Fibroblast of pulmonary artery (primary cell): ENCODE data around the gene TBCCD1.
A peak's percentile ranks its signal among the peaks of the same experiment; 100 is the strongest.

Experiments used
- DNase-seq: peaks from one replicate; pipeline ENCODE4 v3.0.0-alpha.2; 2010; ENCODE audit warnings: low read depth
- H3K4me3 ChIP-seq: replicated peaks from 2 replicates; pipeline ENCODE4 v1.5.1; 2011; ENCODE audit warnings: low read depth, mild to moderate bottlenecking, control low read depth, low read length, moderate library complexity
- TF ChIP-seq, protein P1 (sequence below): IDR thresholded peaks from 2 replicates; pipeline ENCODE4 v1.5.1; 2011; ENCODE audit warnings: mild to moderate bottlenecking, control low read depth, low read length, inconsistent platforms; ENCODE audit errors: missing control alignments

Gene TBCCD1

DNA sequence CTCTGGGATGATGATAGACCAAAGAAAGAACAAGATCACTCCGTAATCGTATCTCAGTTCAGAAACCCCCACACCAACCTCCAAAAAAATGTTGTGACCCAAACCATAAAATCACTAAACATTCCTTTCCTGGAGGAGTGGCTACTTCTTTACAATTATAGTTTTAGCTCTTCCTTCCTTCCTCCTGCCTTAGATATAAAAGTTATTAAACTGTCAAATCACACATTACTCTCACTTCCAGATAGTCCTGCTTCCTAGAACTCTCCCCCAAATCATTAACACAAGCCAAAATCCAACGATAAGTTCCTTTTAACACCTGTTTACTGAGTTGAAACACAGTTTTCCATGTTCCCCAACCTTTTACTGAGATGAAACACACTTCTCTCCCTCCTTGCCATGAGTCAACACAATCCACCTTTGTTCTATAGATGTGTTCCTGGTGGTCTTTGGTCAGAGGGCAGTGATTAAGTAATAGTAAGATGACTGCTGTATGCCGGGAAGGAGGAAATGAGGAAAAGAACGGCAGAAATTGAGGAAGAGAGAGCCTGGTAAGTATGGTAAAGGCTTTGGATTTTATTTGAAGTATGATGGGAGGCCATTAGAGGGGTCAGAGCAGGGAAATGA lies 14.6 kb downstream of the TBCCD1 start:
- no peak overlapping the region for H3K4me3 ChIP-seq
- DNase-seq = no peak
- TF ChIP-seq, protein P1, sequence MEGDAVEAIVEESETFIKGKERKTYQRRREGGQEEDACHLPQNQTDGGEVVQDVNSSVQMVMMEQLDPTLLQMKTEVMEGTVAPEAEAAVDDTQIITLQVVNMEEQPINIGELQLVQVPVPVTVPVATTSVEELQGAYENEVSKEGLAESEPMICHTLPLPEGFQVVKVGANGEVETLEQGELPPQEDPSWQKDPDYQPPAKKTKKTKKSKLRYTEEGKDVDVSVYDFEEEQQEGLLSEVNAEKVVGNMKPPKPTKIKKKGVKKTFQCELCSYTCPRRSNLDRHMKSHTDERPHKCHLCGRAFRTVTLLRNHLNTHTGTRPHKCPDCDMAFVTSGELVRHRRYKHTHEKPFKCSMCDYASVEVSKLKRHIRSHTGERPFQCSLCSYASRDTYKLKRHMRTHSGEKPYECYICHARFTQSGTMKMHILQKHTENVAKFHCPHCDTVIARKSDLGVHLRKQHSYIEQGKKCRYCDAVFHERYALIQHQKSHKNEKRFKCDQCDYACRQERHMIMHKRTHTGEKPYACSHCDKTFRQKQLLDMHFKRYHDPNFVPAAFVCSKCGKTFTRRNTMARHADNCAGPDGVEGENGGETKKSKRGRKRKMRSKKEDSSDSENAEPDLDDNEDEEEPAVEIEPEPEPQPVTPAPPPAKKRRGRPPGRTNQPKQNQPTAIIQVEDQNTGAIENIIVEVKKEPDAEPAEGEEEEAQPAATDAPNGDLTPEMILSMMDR = no peak

GRCh38 chr3:186551387-186551786 lies 15.8 kb downstream of the TBCCD1 start:
- H3K4me3 ChIP-seq = no peak overlapping the region
- TF ChIP-seq, protein P1 = no peak

DNA sequence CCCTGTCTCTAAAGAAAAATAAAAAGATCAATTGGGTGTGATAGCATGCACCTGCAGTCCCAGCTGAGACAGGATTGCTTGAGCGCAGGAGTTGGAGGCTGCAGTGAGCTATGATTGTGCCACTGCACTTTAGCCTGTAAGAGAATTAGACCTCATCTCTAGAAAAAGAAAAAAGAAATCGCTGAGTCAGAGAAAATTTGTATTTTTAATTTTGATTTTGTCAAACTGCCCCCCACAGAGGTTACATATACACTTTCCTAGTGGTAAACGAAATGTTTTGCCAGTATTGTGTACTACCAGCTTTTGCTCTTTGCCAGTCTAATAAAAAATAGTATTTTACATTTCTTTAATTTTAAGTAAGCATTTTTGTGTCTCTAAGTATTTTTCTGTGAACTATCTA lies 17.6 kb downstream of the TBCCD1 start:
- TF ChIP-seq, protein P1 = no peak
- DNase-seq = no peak
- no peak overlapping the region for H3K4me3 ChIP-seq

More at GRCh38 chr3:186551387-186551786, 15.8 kb downstream of the TBCCD1 start:
- DNase-seq = no peak

DNA sequence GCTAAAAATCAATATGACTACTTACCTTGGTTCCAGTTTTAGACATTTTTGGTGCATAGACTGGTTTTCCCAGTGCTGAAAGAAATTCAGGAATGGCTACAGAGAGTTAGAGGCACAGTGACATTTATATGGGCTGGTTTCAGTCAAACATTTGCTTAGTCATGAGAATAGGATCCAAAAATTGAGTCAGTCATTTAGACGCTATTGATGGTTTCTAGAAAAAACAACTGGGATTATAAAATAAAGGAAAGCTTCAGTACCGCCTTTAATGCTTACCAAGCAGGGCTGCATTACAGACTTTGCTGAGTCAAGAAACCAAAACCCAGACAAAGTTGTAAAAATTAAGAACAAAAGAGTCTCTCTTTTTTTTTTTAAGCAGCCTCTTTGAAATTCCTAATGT lies 22.9 kb downstream of the TBCCD1 start, which contains the start of gene CRYGS:
Gene CRYGS, minus strand, starts transcription at position 100 of the 400 bp plus-strand sequence. Its CDS starts 54 bp downstream, at position 46.
- TF ChIP-seq, protein P1 = no peak
- no peak within 1 kb of the TSS for H3K4me3 ChIP-seq
- no peak for DNase-seq

GRCh38 chr3:186540835-186541226 lies 26.3 kb downstream of the TBCCD1 start:
- DNase-seq = no peak
- TF ChIP-seq, protein P1 = no peak
- H3K4me3 ChIP-seq = no peak overlapping the region

GRCh38 chr3:186540221-186540834 lies 26.8 kb downstream of the TBCCD1 start:
- peak; percentile 76 for DNase-seq
- no peak overlapping the region for H3K4me3 ChIP-seq

More at GRCh38 chr3:186540221-186540834, 26.8 kb downstream of the TBCCD1 start:
- TF ChIP-seq, protein P1 = peak; percentile 64
